ENCODE measurements around the gene FGD2. TPM values are rescaled to one million over a fixed set of nuclear protein-coding genes. Genes with fewer than 3 reads are reported as not detected.

The FGD2 gene
- total and polyA plus RNA-seq, 2 of the 4 experiments (the other 2 are of a cell fraction): 0.07 TPM; not detected in 1

DNA sequence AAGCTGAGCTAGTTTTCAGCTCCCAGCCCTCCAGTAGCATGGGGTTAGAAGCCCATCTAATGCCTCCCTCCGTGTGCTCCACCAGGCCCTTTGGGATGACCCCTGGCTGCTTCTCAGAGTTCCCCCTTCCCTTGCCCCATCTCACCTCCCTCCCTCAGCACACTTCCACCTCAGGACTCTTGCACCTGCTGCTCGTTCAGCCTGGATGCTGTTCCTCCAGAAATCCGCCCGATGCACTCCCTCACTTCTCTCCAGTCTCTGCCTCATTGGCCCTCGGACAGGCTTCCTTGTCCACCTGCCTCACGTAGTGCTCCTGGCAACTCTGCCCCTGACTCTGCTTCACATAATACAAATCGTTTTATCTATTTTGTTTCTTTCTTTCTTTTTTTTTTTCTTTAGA, 26.8 kb downstream of the FGD2 start:
- Histone ChIP-seq H3K14ac (replicated peaks; ENCODE audit: low read depth, low read length) (no peak overlapping the region), H2BK20ac (ENCODE audit: low read depth, low read length) (no peak overlapping the region), H2AFZ (replicated peaks; ENCODE audit: low read length, poor library complexity) (no peak overlapping the region), H4K20me1 (ENCODE audit: insufficient read depth, low read length) (no peaks in the 10 kb centered on the region), H3K4ac (ENCODE audit: low read depth, low read length) (no peak overlapping the region), H2BK15ac (ENCODE audit: low read depth, low read length) (no peak overlapping the region), H3K27ac (ENCODE audit: insufficient read depth, low read length) (no peak overlapping the region), H3K9me3 (ENCODE audit: control insufficient read depth, insufficient read depth, low read length) (no peaks in the 10 kb centered on the region), H3K36me3 (ENCODE audit: control insufficient read depth, insufficient read depth, low read length) (no peaks in the 10 kb centered on the region), H2BK120ac (ENCODE audit: low read depth, low read length) (no peak overlapping the region), H3K4me2 (ENCODE audit: low read depth, low read length) (no peak overlapping the region), H3K9ac (ENCODE audit: low read depth, low read length) (no peak overlapping the region), H4K91ac (ENCODE audit: insufficient read depth, low read depth, low read length) (no peak overlapping the region), H3K4me3 (ENCODE audit: insufficient read depth, low read depth, low read length) (no peak overlapping the region), H3K9me1 (ENCODE audit: insufficient read depth, low read length) (no peaks in the 10 kb centered on the region), H3K23ac (ENCODE audit: low read depth, low read length) (no peak overlapping the region), H3K56ac (ENCODE audit: extremely low read depth, insufficient read depth, low read length) (no peak overlapping the region), H2AK5ac (ENCODE audit: low read depth, low read length) (no peak overlapping the region), H3K18ac (ENCODE audit: low read depth, low read length) (no peak overlapping the region), H4K8ac (ENCODE audit: low read depth in 2 of 2, low read length in 2 of 2) (no peak overlapping the region), H2BK5ac (ENCODE audit: low read depth, low read length, poor library complexity, severe bottlenecking) (no peak overlapping the region), H2AK9ac (replicated peaks; ENCODE audit: low read depth, low read length, poor library complexity) (no peak overlapping the region), H3K79me1 (ENCODE audit: low read depth in 1 of 2, low read length in 2 of 2) (no peaks in the 10 kb centered on the region), H3K27me3 (ENCODE audit: control insufficient read depth, insufficient read depth, low read length) (peaks cover 2% of the 10 kb centered on the region; the same call in 1 of the 2 replicates), H3K4me1 (ENCODE audit: control insufficient read depth, insufficient read depth, low read length) (no peaks in the 10 kb centered on the region), H4K5ac (ENCODE audit: low read depth, low read length) (no peak overlapping the region)
- DNase-seq: no peak
- no peak for TF ChIP-seq CHD1 (IDR thresholded peaks at IDR 0.05; ENCODE audit: low read depth, low read length)
- no peak for TF ChIP-seq POLR2A (IDR thresholded peaks at IDR 0.05; ENCODE audit: low read depth, low read length)
- TF ChIP-seq BHLHE40 (IDR thresholded peaks at IDR 0.05; ENCODE audit: low read depth, low read length): no peak
- TF ChIP-seq CEBPB (IDR thresholded peaks at IDR 0.05; ENCODE audit: low read depth, low read length): no peak
- TF ChIP-seq, protein P1, sequence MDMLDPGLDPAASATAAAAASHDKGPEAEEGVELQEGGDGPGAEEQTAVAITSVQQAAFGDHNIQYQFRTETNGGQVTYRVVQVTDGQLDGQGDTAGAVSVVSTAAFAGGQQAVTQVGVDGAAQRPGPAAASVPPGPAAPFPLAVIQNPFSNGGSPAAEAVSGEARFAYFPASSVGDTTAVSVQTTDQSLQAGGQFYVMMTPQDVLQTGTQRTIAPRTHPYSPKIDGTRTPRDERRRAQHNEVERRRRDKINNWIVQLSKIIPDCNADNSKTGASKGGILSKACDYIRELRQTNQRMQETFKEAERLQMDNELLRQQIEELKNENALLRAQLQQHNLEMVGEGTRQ (IDR thresholded peaks at IDR 0.05; ENCODE audit: low read depth, low read length): no peak
- no peak for TF ChIP-seq MAZ (IDR thresholded peaks at IDR 0.05; ENCODE audit: borderline replicate concordance, low read depth, low read length)
- TF ChIP-seq MXI1 (IDR thresholded peaks at IDR 0.05; ENCODE audit: borderline replicate concordance, low read depth, low read length): no peak
- TF ChIP-seq RFX5 (IDR thresholded peaks at IDR 0.05; ENCODE audit: low read depth, low read length): no peak
- TF ChIP-seq RAD21 (IDR thresholded peaks at IDR 0.05; ENCODE audit: low read length): no peak
- TF ChIP-seq NFE2L2 (IDR thresholded peaks at IDR 0.05; ENCODE audit: low read depth, low read length): no peak
- TF ChIP-seq, protein P2, sequence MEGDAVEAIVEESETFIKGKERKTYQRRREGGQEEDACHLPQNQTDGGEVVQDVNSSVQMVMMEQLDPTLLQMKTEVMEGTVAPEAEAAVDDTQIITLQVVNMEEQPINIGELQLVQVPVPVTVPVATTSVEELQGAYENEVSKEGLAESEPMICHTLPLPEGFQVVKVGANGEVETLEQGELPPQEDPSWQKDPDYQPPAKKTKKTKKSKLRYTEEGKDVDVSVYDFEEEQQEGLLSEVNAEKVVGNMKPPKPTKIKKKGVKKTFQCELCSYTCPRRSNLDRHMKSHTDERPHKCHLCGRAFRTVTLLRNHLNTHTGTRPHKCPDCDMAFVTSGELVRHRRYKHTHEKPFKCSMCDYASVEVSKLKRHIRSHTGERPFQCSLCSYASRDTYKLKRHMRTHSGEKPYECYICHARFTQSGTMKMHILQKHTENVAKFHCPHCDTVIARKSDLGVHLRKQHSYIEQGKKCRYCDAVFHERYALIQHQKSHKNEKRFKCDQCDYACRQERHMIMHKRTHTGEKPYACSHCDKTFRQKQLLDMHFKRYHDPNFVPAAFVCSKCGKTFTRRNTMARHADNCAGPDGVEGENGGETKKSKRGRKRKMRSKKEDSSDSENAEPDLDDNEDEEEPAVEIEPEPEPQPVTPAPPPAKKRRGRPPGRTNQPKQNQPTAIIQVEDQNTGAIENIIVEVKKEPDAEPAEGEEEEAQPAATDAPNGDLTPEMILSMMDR (conservative IDR thresholded peaks at IDR 0.05; ENCODE audit: low read depth, low read length): no peak
- TF ChIP-seq, protein P3, sequence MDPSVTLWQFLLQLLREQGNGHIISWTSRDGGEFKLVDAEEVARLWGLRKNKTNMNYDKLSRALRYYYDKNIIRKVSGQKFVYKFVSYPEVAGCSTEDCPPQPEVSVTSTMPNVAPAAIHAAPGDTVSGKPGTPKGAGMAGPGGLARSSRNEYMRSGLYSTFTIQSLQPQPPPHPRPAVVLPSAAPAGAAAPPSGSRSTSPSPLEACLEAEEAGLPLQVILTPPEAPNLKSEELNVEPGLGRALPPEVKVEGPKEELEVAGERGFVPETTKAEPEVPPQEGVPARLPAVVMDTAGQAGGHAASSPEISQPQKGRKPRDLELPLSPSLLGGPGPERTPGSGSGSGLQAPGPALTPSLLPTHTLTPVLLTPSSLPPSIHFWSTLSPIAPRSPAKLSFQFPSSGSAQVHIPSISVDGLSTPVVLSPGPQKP (IDR thresholded peaks at IDR 0.05; ENCODE audit: borderline replicate concordance, low read depth, low read length): no peak
- dilution Hi-C loops (cut with HindIII; ENCODE audit: low sequenced_read_pairs, unreplicated experiment): no loop called here
- WGBS, 2 experiments (ENCODE audit: extremely low coverage in 2 of 2, insufficient read length in 1 of 2): 78% methylated on average over 4 of the region's 7 CpGs; no CpG with 5 or more reads in 1 of the 2 experiments
- in situ Hi-C loops (cut with MboI; ENCODE audit: low sequenced_read_pairs): no loop called here
- intact Hi-C loops (cut with micrococcal nuclease): no loop called here
- no peak for ATAC-seq (ENCODE audit: low read depth)
- ChIA-PET POLR2A (ENCODE audit: unreplicated experiment) (no interaction called here), CTCF (interaction anchor here (1.5 kb wide), 1 partner anchor 178 kb away, joined by 5 read pairs; no protein-coding TSS in a partner anchor)
- no TSS peak for BruUV-seq (replicated peaks)
